ENCODE data around the gene HOXB9. TPM values are rescaled to one million over a fixed set of nuclear protein-coding genes. Genes with fewer than 3 reads are reported as not detected.
A peak's percentile ranks its signal among the peaks of the same experiment; 100 is the strongest.

The HOXB9 gene
- total and polyA plus RNA-seq, 11 donors, result not detected

GRCh38 chr17:48593840-48594537 is 32.2 kb downstream of the HOXB9 start:
- Histone ChIP-seq H3K36me3 (no peaks in the 10 kb centered on the region), H3K27ac (peak overlapping the region in 1 of 12 donors; percentile 97), H3K4me1 (peaks cover 0 to 47% (median 20%) of the 10 kb centered on the region in 12 donors), H3K27me3 (peaks cover 64 to 100% (median 98%) of the 10 kb centered on the region in 9 donors), H3K4me3 (peak overlapping the region in 6 of 12 donors; percentile 28 to 54 (median 40)), H3K9me3 (no peaks in the 10 kb centered on the region)
- DNase-seq, result peak; percentile 44 to 89 (median 68)
- 5 to 10% (median 6%) methylated on average over 36 to 37 of the region's 37 CpGs for WGBS, 4 donors
- intact Hi-C loops (cut with DNase I), result loop anchor here in 5 of 10 donors (2.0 to 5.0 kb wide), 4 partner anchors 242 to 257 kb away; no protein-coding TSS in a partner anchor
- TF ChIP-seq POLR2A (IDR thresholded peaks at IDR 0.05), result no peak
- peak; percentile 66 to 87 (median 80) for TF ChIP-seq CTCF (IDR thresholded peaks at IDR 0.05)
- peak in 3 of 4 donors; percentile 51 to 76 (median 62) for ATAC-seq

DNA sequence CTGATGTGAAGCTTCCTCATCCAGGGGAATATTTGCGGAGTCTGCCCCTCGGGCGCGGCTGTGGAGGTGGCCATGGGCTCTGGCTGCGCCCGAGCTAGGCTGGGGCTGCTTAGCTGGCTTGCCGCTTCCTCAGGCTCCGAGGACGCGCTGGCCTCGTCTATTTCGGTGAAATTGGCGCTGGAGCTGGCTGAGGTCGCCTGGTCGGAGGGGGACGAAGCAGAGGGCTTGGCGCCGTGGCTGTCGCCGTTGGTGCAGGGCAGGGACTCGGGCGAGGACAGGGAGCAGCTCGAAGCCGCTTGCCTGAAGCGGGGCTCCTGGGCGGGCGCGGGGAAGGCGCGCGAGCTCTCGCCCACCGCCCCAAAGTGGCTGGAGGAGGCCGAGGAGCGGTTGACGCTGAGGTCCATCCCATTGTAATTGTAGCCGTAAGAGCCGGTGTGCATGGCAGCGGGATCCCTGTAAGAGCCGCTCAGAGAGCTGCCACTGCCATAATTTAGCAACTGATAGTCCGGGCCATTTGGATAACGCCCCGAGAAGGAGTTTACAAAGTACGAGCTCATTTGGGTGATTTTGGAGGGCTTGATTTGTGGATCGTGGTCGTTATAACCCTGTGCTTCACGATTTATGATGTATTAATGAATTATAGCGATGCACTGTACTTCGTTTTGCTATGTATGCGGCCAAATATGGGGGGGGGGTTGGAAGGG is 32.9 kb downstream of the HOXB9 start, which contains the start of gene HOXB5:
TSS of gene HOXB5 (minus strand) at position 654 of the 704 bp plus-strand sequence. CDS start at position 557, 97 bp downstream.
- Histone ChIP-seq H3K4me1 (peaks cover 0 to 45% (median 20%) of the 10 kb centered on the region in 12 donors), H3K36me3 (no peaks in the 10 kb centered on the region), H3K27me3 (peaks cover 69 to 100% (median 98%) of the 10 kb centered on the region in 9 donors), H3K9me3 (no peaks in the 10 kb centered on the region), H3K4me3 (peak within 1 kb of the TSS; percentile 2 to 54 (median 30)), H3K27ac (peak within 1 kb of the TSS in 1 of 12 donors; percentile 97)
- DNase-seq (no peak), ATAC-seq (no peak)
- intact Hi-C loops (cut with DNase I), result loop anchor here in 5 of 10 donors (2.0 to 5.0 kb wide), 4 partner anchors 241 to 256 kb away; no protein-coding TSS in a partner anchor
- WGBS, 4 donors, result 2 to 5% (median 2%) methylated on average over 21 to 50 of the region's 50 CpGs
- TF ChIP-seq POLR2A (IDR thresholded peaks at IDR 0.05) (no peak), CTCF (IDR thresholded peaks at IDR 0.05) (no peak)

DNA sequence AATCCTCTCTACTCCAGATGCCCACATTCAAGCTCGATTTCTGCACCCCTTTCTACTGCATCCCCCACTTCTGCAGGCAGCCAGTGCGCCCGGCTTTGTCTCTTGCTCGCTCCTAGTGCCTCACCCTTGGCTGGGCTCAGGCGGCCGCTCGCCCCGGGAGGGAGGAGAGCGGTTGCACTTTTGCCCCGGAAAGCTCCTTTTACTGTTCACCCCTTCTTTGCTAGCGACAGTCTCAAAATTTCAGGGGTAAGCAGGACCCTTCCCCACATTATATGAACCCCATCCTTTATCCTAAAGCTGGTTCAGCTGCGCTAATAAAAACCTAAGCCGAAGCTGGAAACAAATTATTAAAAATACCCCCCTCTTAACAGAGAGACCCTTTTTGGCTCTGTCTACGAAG is 33.6 kb downstream of the HOXB9 start:
- TF ChIP-seq POLR2A (IDR thresholded peaks at IDR 0.05), result no peak
- TF ChIP-seq CTCF (IDR thresholded peaks at IDR 0.05), result no peak
- DNase-seq (no peak), ATAC-seq (no peak)
- H3K27ac ChIP-seq, result peak overlapping the region in 1 of 12 donors; percentile 97
- peak overlapping the region in 5 of 12 donors; percentile 28 to 54 (median 40) for H3K4me3 ChIP-seq
- WGBS, 4 donors, result 10 to 30% (median 20%) methylated on average over 14 of the region's 14 CpGs
- H3K27me3 ChIP-seq, result peaks cover 65 to 100% (median 98%) of the 10 kb centered on the region in 9 donors
- no peaks in the 10 kb centered on the region for H3K9me3 ChIP-seq
- peaks cover 0 to 42% (median 14%) of the 10 kb centered on the region in 12 donors for H3K4me1 ChIP-seq
- intact Hi-C loops (cut with DNase I), result loop anchor here in 5 of 10 donors (2.0 to 5.0 kb wide), 4 partner anchors 240 to 255 kb away; no protein-coding TSS in a partner anchor
- no peaks in the 10 kb centered on the region for H3K36me3 ChIP-seq
